D721Med (cell line): ENCODE data around the gene PRDM10.

ENCODE experiments used
- DNase-seq: peaks from one replicate; pipeline ENCODE4 v3.0.0; 2011; ENCODE audit warnings: low spot score; ENCODE audit not compliant: insufficient read length
- FAIRE-seq: peaks from 2 replicates; lab custom pipeline; 2011; peaks lifted over from hg19 to GRCh38; lab: Jason Lieb, UNC
- CTCF ChIP-seq: IDR thresholded peaks from 2 replicates; pipeline ENCODE4 v1.5.1; 2012; ENCODE audit warnings: mild to moderate bottlenecking, control low read depth; ENCODE audit not compliant: insufficient read depth; ENCODE audit errors: missing control alignments

Gene PRDM10

GRCh38 chr11:129937592-129938238 is 64.9 kb downstream of the PRDM10 start:
- FAIRE-seq (no peak), DNase-seq (no peak)
- TF ChIP-seq CTCF, result no peak

- FAIRE-seq (no peak), DNase-seq (no peak)
- TF ChIP-seq CTCF, result no peak
These were observed 66.9 kb downstream of the PRDM10 start for GRCh38 chr11:129935723-129936122.

- FAIRE-seq, result no peak
- TF ChIP-seq CTCF, result no peak
- DNase-seq, result no peak
These were observed 68.7 kb downstream of the PRDM10 start for GRCh38 chr11:129933891-129934290.

- TF ChIP-seq CTCF, result no peak
- no peak for DNase-seq
- no peak for FAIRE-seq
These were observed 69.4 kb downstream of the PRDM10 start for GRCh38 chr11:129933262-129933661.

GRCh38 chr11:129932381-129933067 is 70.1 kb downstream of the PRDM10 start:
- TF ChIP-seq CTCF, result no peak
- FAIRE-seq (no peak), DNase-seq (no peak)

GRCh38 chr11:129930743-129931142 is 71.9 kb downstream of the PRDM10 start:
- no peak for FAIRE-seq
- no peak for TF ChIP-seq CTCF
- DNase-seq, result no peak

DNA sequence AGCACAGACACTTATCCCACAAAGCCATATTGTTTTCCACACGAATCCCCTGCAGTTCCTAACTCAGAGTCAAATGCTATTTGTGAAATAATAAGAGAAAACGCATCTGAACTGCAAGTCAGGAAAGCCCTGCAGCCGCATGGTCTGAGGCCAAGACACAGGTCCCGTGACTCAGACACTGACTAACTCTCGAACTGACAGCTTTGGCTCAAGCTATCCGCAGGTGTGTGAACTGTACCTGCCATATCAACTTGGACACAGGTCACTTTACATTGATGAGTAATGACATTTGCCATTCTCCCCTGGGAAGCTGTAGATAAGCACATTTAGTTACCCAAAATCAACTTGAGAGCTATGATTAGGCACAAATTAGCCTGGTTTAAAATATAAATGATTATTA is 72.3 kb downstream of the PRDM10 start:
- DNase-seq, result no peak
- no peak for TF ChIP-seq CTCF
- no peak for FAIRE-seq
